Neutrophil (primary cell): ENCODE data around the gene ETFRF1.
A peak's percentile ranks its signal among the peaks of the same experiment; 100 is the strongest.

Experiments used
- H3K27ac ChIP-seq: fragments of 200-600 bp; sonication (generic); 2 replicates; pipeline ENCODE4 v1.5.1; 2016; ENCODE audit warnings: mild to moderate bottlenecking, moderate library complexity
- H3K27me3 ChIP-seq: fragments of 200-600 bp; sonication (generic); 2 replicates; pipeline ENCODE4 v1.6.0; 2016; ENCODE audit warnings: mild to moderate bottlenecking
- H3K36me3 ChIP-seq: fragments of 200-600 bp; sonication (generic); 2 replicates; pipeline ENCODE4 v1.5.1; 2017
- H3K4me1 ChIP-seq, 2 experiments: fragments of 200-600 bp in 1 of 2; sonication (generic) in 1 of 2; 1 replicate in 1 of 2; 2 replicates in 1 of 2; pipeline versions ENCODE4 v1.5.1 to v1.6.1; 2013 to 2016; ENCODE audit warnings: low read depth in 1 of 2, low read length in 1 of 2, mild to moderate bottlenecking in 1 of 2, moderate library complexity in 1 of 2; ENCODE audit not compliant: control insufficient read depth in 1 of 2, insufficient read depth in 1 of 2
- H3K4me3 ChIP-seq, 2 experiments: fragments of 200-600 bp in 1 of 2; sonication (generic) in 1 of 2; 1 replicate in 1 of 2; 2 replicates in 1 of 2; pipeline ENCODE4 v1.5.1; 2013 to 2016; ENCODE audit warnings: low read depth in 1 of 2, low read length in 1 of 2, mild to moderate bottlenecking in 1 of 2, moderate library complexity in 1 of 2
- H3K9me3 ChIP-seq: fragments of 200-600 bp; sonication (generic); 2 replicates; pipeline ENCODE4 v1.5.1; 2016
- CTCF ChIP-seq: fragments of 200-600 bp; sonication (generic); IDR thresholded peaks from 2 replicates; pipeline ENCODE4 v1.5.1; 2016; ENCODE audit warnings: antibody characterized with exemption

ETFRF1 gene

GRCh38 chr12:25249931-25250738 lies 55.1 kb downstream of the ETFRF1 start:
- TF ChIP-seq CTCF = no peak
- Histone ChIP-seq H3K36me3 (peaks cover 10% of the 10 kb centered on the region), H3K4me3 (peak overlapping the region; percentile 67 to 98), H3K9me3 (no peaks in the 10 kb centered on the region), H3K27me3 (peaks cover 8% of the 10 kb centered on the region), H3K27ac (peak overlapping the region; percentile 91), H3K4me1 (peaks cover 11 to 20% of the 10 kb centered on the region in 2 experiments)

- H3K27me3 ChIP-seq = peaks cover 8% of the 10 kb centered on the region
- H3K4me1 ChIP-seq = peaks cover 11 to 20% of the 10 kb centered on the region in 2 experiments
- peak; percentile 52 for TF ChIP-seq CTCF
- peak within 1 kb of the TSS; percentile 91 for H3K27ac ChIP-seq
- no peaks in the 10 kb centered on the region for H3K9me3 ChIP-seq
- peaks cover 8% of the 10 kb centered on the region for H3K36me3 ChIP-seq
- peak within 1 kb of the TSS; percentile 71 to 98 for H3K4me3 ChIP-seq
Observed at GRCh38 chr12:25250744-25251730, 56.0 kb downstream of the ETFRF1 start, which contains the start of gene KRAS. KRAS (minus strand) TSS chr12:25250929.

- Histone ChIP-seq H3K27me3 (peaks cover 8% of the 10 kb centered on the region), H3K36me3 (peaks cover 8% of the 10 kb centered on the region), H3K27ac (peak overlapping the region; percentile 91), H3K9me3 (no peaks in the 10 kb centered on the region), H3K4me3 (peak overlapping the region in 1 of 2 experiments; percentile 71), H3K4me1 (peaks cover 11 to 20% of the 10 kb centered on the region in 2 experiments)
- no peak for TF ChIP-seq CTCF
Observed at GRCh38 chr12:25251769-25252168, 56.7 kb downstream of the ETFRF1 start.

- Histone ChIP-seq H3K27me3 (peaks cover 8% of the 10 kb centered on the region), H3K27ac (no peak overlapping the region), H3K9me3 (no peaks in the 10 kb centered on the region), H3K4me1 (peaks cover 11 to 20% of the 10 kb centered on the region in 2 experiments), H3K4me3 (no peak overlapping the region), H3K36me3 (peaks cover 4% of the 10 kb centered on the region)
- no peak for TF ChIP-seq CTCF
Observed at GRCh38 chr12:25252946-25253345, 57.9 kb downstream of the ETFRF1 start.

GRCh38 chr12:25253371-25254068 lies 58.5 kb downstream of the ETFRF1 start:
- TF ChIP-seq CTCF = no peak
- H3K4me3 ChIP-seq = no peak overlapping the region

More at GRCh38 chr12:25253371-25254068, 58.5 kb downstream of the ETFRF1 start:
- no peak overlapping the region for H3K27ac ChIP-seq
- H3K36me3 ChIP-seq = no peaks in the 10 kb centered on the region
- peaks cover 11 to 20% of the 10 kb centered on the region in 2 experiments for H3K4me1 ChIP-seq
- no peaks in the 10 kb centered on the region for H3K9me3 ChIP-seq
- peaks cover 8% of the 10 kb centered on the region for H3K27me3 ChIP-seq
